ENCODE results near the gene GRIA1.

Gene GRIA1

GRCh38 chr5:153573326-153574033 lies 83.0 kb downstream of the GRIA1 start:
- H3K9me3 ChIP-seq (replicated peaks in 1 of 11) = no peaks in the 10 kb centered on the region
- H3K36me3 ChIP-seq = no peaks in the 10 kb centered on the region
- no peaks in the 10 kb centered on the region for H3K27me3 ChIP-seq
- no peaks in the 10 kb centered on the region for H4K20me1 ChIP-seq
- no peak for TF ChIP-seq Cebpa-rat (IDR thresholded peaks at IDR 0.05)
- H3K9ac ChIP-seq = no peak overlapping the region
- no peak overlapping the region for H3K27ac ChIP-seq
- no peak overlapping the region for H3K4me2 ChIP-seq
- no peaks in the 10 kb centered on the region for H3K4me1 ChIP-seq
- H3K4me3 ChIP-seq = no peak overlapping the region

GRCh38 chr5:153584126-153584959 lies 93.9 kb downstream of the GRIA1 start:
- H3K9me3 ChIP-seq (replicated peaks in 1 of 11) = no peaks in the 10 kb centered on the region
- no peaks in the 10 kb centered on the region for H3K27me3 ChIP-seq
- peaks cover 0 to 8% (median 4%) of the 10 kb centered on the region in 10 experiments; a peak in 4 of 20 replicates for H3K4me1 ChIP-seq
- H3K27ac ChIP-seq = no peak overlapping the region
- no peak overlapping the region for H3K9ac ChIP-seq
- H4K20me1 ChIP-seq = no peaks in the 10 kb centered on the region
- no peaks in the 10 kb centered on the region for H3K36me3 ChIP-seq
- no peak for TF ChIP-seq Cebpa-rat (IDR thresholded peaks at IDR 0.05)
- H3K4me3 ChIP-seq = no peak overlapping the region
- peak overlapping the region in 8 of 11 experiments; percentile 12 to 41 (median 16); a peak in 7 of 22 replicates for H3K4me2 ChIP-seq

- Histone ChIP-seq H3K36me3 (no peaks in the 10 kb centered on the region), H3K4me1 (peaks cover 0 to 8% (median 4%) of the 10 kb centered on the region in 10 experiments; a peak in 4 of 20 replicates), H4K20me1 (no peaks in the 10 kb centered on the region), H3K27ac (no peak overlapping the region), H3K4me2 (no peak overlapping the region), H3K27me3 (no peaks in the 10 kb centered on the region), H3K9me3 (replicated peaks in 1 of 11) (no peaks in the 10 kb centered on the region), H3K9ac (no peak overlapping the region), H3K4me3 (no peak overlapping the region)
- TF ChIP-seq Cebpa-rat (IDR thresholded peaks at IDR 0.05) = no peak
These were observed 94.5 kb downstream of the GRIA1 start for GRCh38 chr5:153584960-153585359.

GRCh38 chr5:153585622-153586277 lies 95.3 kb downstream of the GRIA1 start:
- Histone ChIP-seq H3K36me3 (no peaks in the 10 kb centered on the region), H3K4me2 (no peak overlapping the region), H3K9ac (no peak overlapping the region), H3K4me1 (peaks cover 0 to 8% (median 4%) of the 10 kb centered on the region in 10 experiments; a peak in 4 of 20 replicates), H3K27me3 (no peaks in the 10 kb centered on the region), H3K27ac (no peak overlapping the region), H4K20me1 (no peaks in the 10 kb centered on the region), H3K9me3 (replicated peaks in 1 of 11) (no peaks in the 10 kb centered on the region), H3K4me3 (no peak overlapping the region)
- no peak for TF ChIP-seq Cebpa-rat (IDR thresholded peaks at IDR 0.05)

GRCh38 chr5:153592081-153592480 lies 101.6 kb downstream of the GRIA1 start:
- no peaks in the 10 kb centered on the region for H3K9me3 ChIP-seq (replicated peaks in 1 of 11)
- H4K20me1 ChIP-seq = no peaks in the 10 kb centered on the region
- no peaks in the 10 kb centered on the region for H3K36me3 ChIP-seq
- no peak overlapping the region for H3K9ac ChIP-seq
- no peak overlapping the region for H3K27ac ChIP-seq
- H3K4me1 ChIP-seq = peaks cover 0 to 12% (median 8%) of the 10 kb centered on the region in 10 experiments; a peak in 13 of 20 replicates
- no peak for TF ChIP-seq Cebpa-rat (IDR thresholded peaks at IDR 0.05)
- H3K27me3 ChIP-seq = no peaks in the 10 kb centered on the region
- H3K4me3 ChIP-seq = no peak overlapping the region
- H3K4me2 ChIP-seq = no peak overlapping the region

- peaks cover 0 to 39% (median 28%) of the 10 kb centered on the region in 10 experiments; a peak in 14 of 20 replicates for H3K4me1 ChIP-seq
- no peak overlapping the region for H3K9ac ChIP-seq
- peaks cover 0 to 4% (median 2%) of the 10 kb centered on the region in 11 experiments; a peak in 10 of 22 replicates for H3K9me3 ChIP-seq (replicated peaks in 1 of 11)
- no peaks in the 10 kb centered on the region for H3K36me3 ChIP-seq
- H3K4me2 ChIP-seq = no peak overlapping the region
- H3K4me3 ChIP-seq = no peak overlapping the region
- no peaks in the 10 kb centered on the region for H3K27me3 ChIP-seq
- H4K20me1 ChIP-seq = no peaks in the 10 kb centered on the region
- TF ChIP-seq Cebpa-rat (IDR thresholded peaks at IDR 0.05) = no peak
- no peak overlapping the region for H3K27ac ChIP-seq
These were observed 104.3 kb downstream of the GRIA1 start for GRCh38 chr5:153594785-153595184.

- H3K27me3 ChIP-seq = no peaks in the 10 kb centered on the region
- H4K20me1 ChIP-seq = no peaks in the 10 kb centered on the region
- H3K27ac ChIP-seq = peak overlapping the region in 2 of 11 experiments; percentile 34 to 57; a peak in 2 of 22 replicates
- no peak overlapping the region; a peak in 2 of 20 replicates for H3K4me3 ChIP-seq
- H3K9ac ChIP-seq = no peak overlapping the region; a peak in 1 of 22 replicates
- H3K4me1 ChIP-seq = peaks cover 0 to 57% (median 28%) of the 10 kb centered on the region in 10 experiments; a peak in 14 of 20 replicates
- no peaks in the 10 kb centered on the region for H3K36me3 ChIP-seq
- peaks cover 0 to 13% (median 6%) of the 10 kb centered on the region in 11 experiments; a peak in 11 of 22 replicates for H3K9me3 ChIP-seq (replicated peaks in 1 of 11)
- TF ChIP-seq Cebpa-rat (IDR thresholded peaks at IDR 0.05) = no peak
- peak overlapping the region in 8 of 11 experiments; percentile 15 to 72 (median 64); a peak in 14 of 22 replicates for H3K4me2 ChIP-seq
These were observed 107.6 kb downstream of the GRIA1 start for GRCh38 chr5:153598099-153598498.

- Histone ChIP-seq H3K4me2 (peak overlapping the region in 3 of 11 experiments; percentile 3 to 39 (median 6); a peak in 4 of 22 replicates), H4K20me1 (no peaks in the 10 kb centered on the region), H3K27ac (no peak overlapping the region), H3K9me3 (replicated peaks in 1 of 11) (peaks cover 0 to 13% (median 6%) of the 10 kb centered on the region in 11 experiments; a peak in 11 of 22 replicates), H3K4me1 (peaks cover 0 to 53% (median 27%) of the 10 kb centered on the region in 10 experiments; a peak in 14 of 20 replicates), H3K4me3 (no peak overlapping the region), H3K36me3 (no peaks in the 10 kb centered on the region), H3K27me3 (no peaks in the 10 kb centered on the region), H3K9ac (no peak overlapping the region)
- TF ChIP-seq Cebpa-rat (IDR thresholded peaks at IDR 0.05) = no peak
These were observed 110.9 kb downstream of the GRIA1 start for GRCh38 chr5:153601377-153601776.

GRCh38 chr5:153605386-153605785 lies 114.9 kb downstream of the GRIA1 start:
- Histone ChIP-seq H3K4me3 (no peak overlapping the region), H3K27me3 (no peaks in the 10 kb centered on the region), H3K4me2 (no peak overlapping the region), H4K20me1 (no peaks in the 10 kb centered on the region), H3K9ac (no peak overlapping the region), H3K36me3 (no peaks in the 10 kb centered on the region), H3K9me3 (replicated peaks in 1 of 11) (peaks cover 0 to 4% (median 0%) of the 10 kb centered on the region in 11 experiments; a peak in 4 of 22 replicates), H3K27ac (no peak overlapping the region), H3K4me1 (peaks cover 0 to 14% (median 5%) of the 10 kb centered on the region in 10 experiments; a peak in 9 of 20 replicates)
- no peak for TF ChIP-seq Cebpa-rat (IDR thresholded peaks at IDR 0.05)

Measured in BLaER1 treated with 17β-estradiol and CSF1 and Interleukin-3, amounts not matched to agents 10 nM and 100 nM (cell line).